NCI-H2227 (cell line): ENCODE data around the gene KIF1B.
"Not testable (repeated sequence)": the region's sequence is repeated elsewhere in the genome, so short reads cannot be mapped to it uniquely, and the experiment has no call there.

Experiments
- DNase-seq: peaks from one replicate; lab custom pipeline; 2025; ENCODE audit not compliant: unreplicated experiment; lab: John Stamatoyannopoulos, UW

KIF1B gene

GRCh38 chr1:10383630-10384029, 173.3 kb downstream of the KIF1B start:
- DNase-seq = no peak

- no peak for DNase-seq
Observed at GRCh38 chr1:10384219-10384618, 173.8 kb downstream of the KIF1B start.

- DNase-seq = no peak
Observed at GRCh38 chr1:10386761-10387676, 176.6 kb downstream of the KIF1B start.

- DNase-seq = no peak
Observed at GRCh38 chr1:10387677-10388386, 177.5 kb downstream of the KIF1B start.

- DNase-seq = no peak
Observed at GRCh38 chr1:10388387-10388715, 178.0 kb downstream of the KIF1B start.

- no peak for DNase-seq
Observed at GRCh38 chr1:10389271-10389973, 179.1 kb downstream of the KIF1B start.

GRCh38 chr1:10396870-10397269, 186.5 kb downstream of the KIF1B start:
- DNase-seq = no peak

GRCh38 chr1:10398278-10398733, 187.9 kb downstream of the KIF1B start:
- DNase-seq = no peak

GRCh38 chr1:10398734-10399443, 188.5 kb downstream of the KIF1B start, which contains the start of gene PGD:
Gene PGD (plus strand): TSS chr1:10399064. CDS start chr1:10399118, 54 bp downstream.
- peak; percentile 99 for DNase-seq

- DNase-seq = peak; percentile 77
Observed at GRCh38 chr1:10399444-10399941, 189.1 kb downstream of the KIF1B start.

- no peak for DNase-seq
Observed at GRCh38 chr1:10400013-10400412, 189.6 kb downstream of the KIF1B start.

GRCh38 chr1:10401281-10401680, 190.9 kb downstream of the KIF1B start:
- no peak for DNase-seq

GRCh38 chr1:10402729-10403274, 192.4 kb downstream of the KIF1B start:
- no peak for DNase-seq

GRCh38 chr1:10407201-10407600, 196.8 kb downstream of the KIF1B start:
- no peak for DNase-seq

GRCh38 chr1:10415211-10415930, 205.0 kb downstream of the KIF1B start:
- DNase-seq = no peak

- not testable (repeated sequence) for DNase-seq
Observed at GRCh38 chr1:10415967-10416366, 205.6 kb downstream of the KIF1B start.

GRCh38 chr1:10418741-10419140, 208.4 kb downstream of the KIF1B start:
- DNase-seq = not testable (repeated sequence)

- no peak for DNase-seq
Observed at GRCh38 chr1:10419351-10419750, 209.0 kb downstream of the KIF1B start.

- DNase-seq = no peak
Observed at GRCh38 chr1:10421637-10422036, 211.3 kb downstream of the KIF1B start.

GRCh38 chr1:10424034-10424433, 213.7 kb downstream of the KIF1B start:
- no peak for DNase-seq
